IMR-90 (cell line): ENCODE measurements around the gene AZIN2.

Experiments
- RCOR1 ChIP-seq: IDR thresholded peaks from 2 replicates; pipeline ENCODE4 v1.6.1; 2012; ENCODE audit warnings: mild to moderate bottlenecking, low read length, improper control_type of control experiment; ENCODE audit not compliant: insufficient replicate concordance
- TF ChIP-seq, protein P1 (sequence below): fragments of 150-350 bp; IDR thresholded peaks from 2 replicates; pipeline ENCODE4 v1.6.1; 2017; ENCODE audit warnings: mild to moderate bottlenecking, antibody characterized with exemption, low read length, low read depth

DNA sequence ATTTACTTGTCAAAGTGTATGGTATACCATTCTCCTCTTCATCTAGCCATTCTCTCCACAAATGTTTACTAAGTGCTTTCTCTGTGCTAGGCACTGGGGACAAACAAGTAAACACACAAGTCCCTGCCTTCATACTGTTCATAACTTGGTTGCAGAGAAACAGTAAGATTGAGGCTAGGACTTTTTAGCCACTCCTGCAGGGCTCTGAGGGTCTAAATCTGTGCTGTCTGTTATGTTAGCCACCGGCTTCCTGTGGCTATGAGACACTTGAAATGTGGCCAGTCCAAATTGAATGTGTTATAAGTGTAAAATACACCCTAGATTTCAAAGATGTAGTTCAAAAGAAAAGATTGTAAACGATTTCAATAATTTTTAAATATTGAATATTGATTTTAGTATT, 50.2 kb downstream of the AZIN2 start:
- TF ChIP-seq, protein P1, sequence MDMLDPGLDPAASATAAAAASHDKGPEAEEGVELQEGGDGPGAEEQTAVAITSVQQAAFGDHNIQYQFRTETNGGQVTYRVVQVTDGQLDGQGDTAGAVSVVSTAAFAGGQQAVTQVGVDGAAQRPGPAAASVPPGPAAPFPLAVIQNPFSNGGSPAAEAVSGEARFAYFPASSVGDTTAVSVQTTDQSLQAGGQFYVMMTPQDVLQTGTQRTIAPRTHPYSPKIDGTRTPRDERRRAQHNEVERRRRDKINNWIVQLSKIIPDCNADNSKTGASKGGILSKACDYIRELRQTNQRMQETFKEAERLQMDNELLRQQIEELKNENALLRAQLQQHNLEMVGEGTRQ = no peak
- TF ChIP-seq RCOR1 = no peak
